GM18951 (cell line): ENCODE measurements around the gene DAZ1.
"Not testable (repeated sequence)": the region's sequence is repeated elsewhere in the genome, so short reads cannot be mapped to it uniquely, and the experiment has no call there.

Experiments used
- in situ Hi-C: fragments of 300-500 bp; cut with MboI; formaldehyde crosslinking; loops from one replicate; pipeline ENCODE4 v1.12.0; 2022; ENCODE audit warnings: low sequenced_read_pairs, mixed read lengths, inconsistent platforms; ENCODE audit not compliant: unreplicated experiment

The DAZ1 gene, protein sequence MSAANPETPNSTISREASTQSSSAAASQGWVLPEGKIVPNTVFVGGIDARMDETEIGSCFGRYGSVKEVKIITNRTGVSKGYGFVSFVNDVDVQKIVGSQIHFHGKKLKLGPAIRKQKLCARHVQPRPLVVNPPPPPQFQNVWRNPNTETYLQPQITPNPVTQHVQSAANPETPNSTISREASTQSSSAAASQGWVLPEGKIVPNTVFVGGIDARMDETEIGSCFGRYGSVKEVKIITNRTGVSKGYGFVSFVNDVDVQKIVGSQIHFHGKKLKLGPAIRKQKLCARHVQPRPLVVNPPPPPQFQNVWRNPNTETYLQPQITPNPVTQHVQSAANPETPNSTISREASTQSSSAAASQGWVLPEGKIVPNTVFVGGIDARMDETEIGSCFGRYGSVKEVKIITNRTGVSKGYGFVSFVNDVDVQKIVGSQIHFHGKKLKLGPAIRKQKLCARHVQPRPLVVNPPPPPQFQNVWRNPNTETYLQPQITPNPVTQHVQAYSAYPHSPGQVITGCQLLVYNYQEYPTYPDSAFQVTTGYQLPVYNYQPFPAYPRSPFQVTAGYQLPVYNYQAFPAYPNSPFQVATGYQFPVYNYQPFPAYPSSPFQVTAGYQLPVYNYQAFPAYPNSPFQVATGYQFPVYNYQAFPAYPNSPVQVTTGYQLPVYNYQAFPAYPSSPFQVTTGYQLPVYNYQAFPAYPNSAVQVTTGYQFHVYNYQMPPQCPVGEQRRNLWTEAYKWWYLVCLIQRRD

GRCh38 chrY:23198908-23199307 lies at the start of gene DAZ1:
Gene DAZ1 (minus strand): TSS chrY:23199008. CDS start chrY:23198800, 208 bp downstream.
- in situ Hi-C loops, result not testable (repeated sequence)

DNA sequence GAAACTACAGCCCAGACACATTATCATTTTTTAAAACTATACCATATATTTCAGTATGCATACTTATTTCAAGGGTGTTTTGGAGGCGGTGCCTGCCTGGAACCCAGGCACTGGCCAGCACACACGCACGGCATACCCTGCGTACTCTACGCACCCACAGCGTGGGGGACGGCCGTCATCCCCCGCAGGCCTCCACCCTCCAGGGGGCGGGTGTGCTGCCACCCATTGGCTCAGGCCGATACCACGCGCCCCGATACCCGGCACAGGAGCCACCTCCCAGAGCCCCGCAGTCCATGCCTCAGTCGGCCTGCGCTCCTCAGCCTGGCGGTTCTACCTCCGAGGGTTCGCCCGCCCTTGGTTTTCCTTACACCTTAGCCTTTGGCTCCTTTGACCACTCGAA lies 20.4 kb upstream of the DAZ1 start, which contains the start of gene DAZ2:
DAZ2 (plus strand) TSS at position 301 of the 400 bp plus-strand sequence. CDS start 208 bp downstream, outside the sequence.
- in situ Hi-C loops, result not testable (repeated sequence)

- in situ Hi-C loops, result not testable (repeated sequence)
These were observed 11.9 kb upstream of the DAZ1 start for GRCh38 chrY:23210681-23211080.

- in situ Hi-C loops, result not testable (repeated sequence)
These were observed 11.1 kb upstream of the DAZ1 start for GRCh38 chrY:23209802-23210495.

DNA sequence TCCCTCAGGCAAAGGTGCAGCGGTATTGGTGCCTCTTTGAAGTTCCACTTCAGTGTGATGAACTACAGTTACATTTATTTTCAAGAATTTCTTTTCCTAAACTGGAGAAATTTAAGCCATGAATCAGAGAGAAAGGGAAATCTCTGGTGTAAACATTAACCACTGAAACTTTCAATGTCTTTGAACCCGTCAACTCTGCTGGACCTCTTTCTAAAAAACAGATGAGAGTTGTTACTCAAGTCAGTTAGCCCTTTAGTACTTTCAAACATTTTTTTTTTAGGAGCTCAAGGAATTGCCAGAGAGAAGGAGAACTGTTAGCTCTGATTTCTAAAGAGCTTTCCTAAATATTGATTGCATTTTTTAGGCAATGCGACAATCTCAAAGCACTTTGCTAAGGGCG lies 8.6 kb upstream of the DAZ1 start:
- in situ Hi-C loops, result not testable (repeated sequence)
